GM19397 (cell line): ENCODE results near the gene FABP3.

ENCODE experiments used
- ATAC-seq: cut with Tn5 transposase; IDR thresholded peaks from one replicate; pipeline ENCODE4 v1.9.1; 2021; ENCODE audit warnings: mild to moderate bottlenecking, moderate library complexity; ENCODE audit not compliant: unreplicated experiment

FABP3 gene

DNA sequence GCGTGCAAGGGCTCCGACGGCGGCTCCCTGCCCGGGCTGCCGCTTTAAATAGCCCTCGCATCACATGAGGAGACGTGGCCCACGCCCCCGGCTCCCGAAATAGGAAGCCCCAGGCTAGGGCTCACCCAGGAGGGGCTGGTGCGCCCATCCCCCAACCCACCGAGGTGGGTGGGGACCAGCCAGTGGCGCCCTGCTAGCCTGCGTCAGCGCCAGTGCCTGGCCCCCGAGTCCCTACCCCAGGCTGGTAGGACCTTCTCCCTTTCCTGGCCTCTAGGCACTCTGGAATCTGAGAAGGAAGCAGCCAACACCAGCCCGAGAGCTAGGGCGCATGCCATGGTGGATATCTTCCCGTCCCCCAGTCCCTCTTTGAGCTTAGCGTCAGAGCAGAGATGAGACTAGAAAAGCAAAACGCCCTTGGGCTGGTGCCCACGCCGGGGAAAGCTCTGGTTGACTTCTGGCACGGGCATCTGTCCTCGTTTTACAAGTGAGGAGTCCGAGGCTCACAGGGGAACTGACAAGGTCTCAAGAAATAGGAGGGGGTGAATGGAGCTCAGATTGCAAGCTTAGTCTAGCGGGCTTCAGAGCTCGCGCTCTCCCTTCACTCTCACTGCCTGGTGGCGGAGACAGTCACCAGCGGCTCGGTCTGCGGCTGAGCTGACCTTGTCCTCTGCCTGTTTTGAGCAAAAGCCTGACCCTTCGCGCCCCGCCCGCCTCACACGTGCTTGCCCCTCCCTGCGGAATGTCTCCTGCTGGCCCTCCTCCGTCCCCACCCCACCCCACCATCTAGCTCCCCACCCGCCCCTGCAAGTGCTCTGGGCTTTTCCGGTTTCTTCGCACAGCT is at the start of gene FABP3:
Gene FABP3 (minus strand): TSS at position 21 of the 841 bp plus-strand sequence. CDS start 62 bp downstream, outside the sequence.
- no peak for ATAC-seq

DNA sequence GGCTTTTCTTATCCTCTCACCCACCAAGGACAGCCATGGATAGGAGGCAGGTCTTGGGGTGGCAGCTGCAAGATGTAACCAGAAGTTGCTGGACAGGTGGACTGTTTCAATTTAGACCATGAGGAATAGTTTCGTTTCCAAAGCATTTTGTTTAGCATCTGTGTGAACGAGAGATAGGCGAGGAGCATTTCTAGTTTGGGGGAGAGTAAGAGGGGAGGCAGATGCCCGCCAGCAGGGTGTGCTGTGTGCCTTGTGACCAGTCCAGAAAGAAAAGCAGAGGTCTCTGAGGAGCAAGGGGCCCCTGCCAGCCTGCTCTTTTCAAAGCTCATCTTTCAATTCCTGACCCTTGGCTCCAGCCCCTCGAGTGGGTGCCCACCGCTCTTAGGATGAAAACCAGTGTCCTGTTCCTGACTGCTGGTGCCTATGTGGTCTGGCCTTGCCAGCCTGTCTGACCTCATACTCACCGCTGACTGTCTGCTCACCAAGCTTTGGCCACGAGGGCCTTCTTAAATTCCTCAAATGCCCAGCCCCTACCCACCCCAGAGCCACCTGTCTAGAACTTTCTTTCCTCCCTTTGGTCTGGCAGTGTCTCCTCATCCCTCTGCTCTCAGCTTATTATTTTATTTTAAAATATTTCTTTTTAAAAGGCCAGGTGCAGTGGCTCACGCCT is 48.6 kb upstream of the FABP3 start:
- ATAC-seq, result no peak

DNA sequence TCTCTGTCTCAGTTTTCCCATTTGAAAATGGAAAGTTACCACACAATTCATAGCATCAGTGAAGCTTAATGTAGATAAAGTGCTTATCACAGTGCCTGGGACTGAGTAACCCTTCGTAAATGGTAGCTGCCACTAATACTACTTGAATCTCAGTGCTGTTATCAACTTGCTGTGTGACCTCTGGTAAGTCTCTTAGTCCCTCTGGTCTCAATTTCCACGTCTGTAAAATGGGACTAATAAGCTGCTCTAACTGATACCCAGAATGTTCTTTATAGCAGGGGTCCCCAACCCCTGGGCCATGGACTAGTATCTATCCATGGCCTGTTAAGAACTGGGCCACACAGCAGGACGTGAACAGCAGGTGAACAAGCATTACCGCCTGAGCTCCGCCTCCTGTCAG is 47.8 kb upstream of the FABP3 start:
- ATAC-seq, result no peak

DNA sequence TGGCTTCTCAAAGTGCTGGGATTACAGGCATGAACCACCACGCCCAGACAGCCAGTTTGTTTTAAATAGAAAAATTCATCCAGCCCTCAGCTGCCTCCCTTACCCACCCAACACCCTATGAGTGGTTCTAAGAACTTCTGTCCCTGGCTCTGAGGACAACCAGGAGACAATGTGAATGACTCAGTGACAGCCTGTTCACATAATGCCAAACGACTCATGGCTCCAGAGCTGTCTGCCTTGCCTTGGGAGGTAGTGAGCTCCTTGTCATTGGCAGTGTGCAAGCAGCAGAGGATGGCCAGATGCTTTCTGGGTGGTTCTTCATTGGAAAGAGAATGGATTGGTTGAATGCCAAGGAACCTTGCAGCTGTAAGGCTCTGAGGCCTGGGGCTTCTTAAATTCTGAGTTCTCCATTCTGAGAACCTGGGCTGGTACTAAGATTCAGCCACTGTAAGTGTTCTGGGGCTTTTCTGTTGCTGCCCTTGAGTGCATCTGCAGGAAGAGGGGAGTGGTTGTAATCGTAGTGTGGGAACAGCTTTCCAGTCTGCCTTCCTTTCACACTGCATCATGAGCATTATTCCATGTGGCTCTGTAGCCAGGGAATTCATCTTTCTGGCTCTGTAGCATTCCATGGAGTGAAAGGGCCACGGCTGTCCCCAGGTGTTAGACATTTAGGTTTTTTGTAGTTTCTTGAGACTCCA is 45.9 kb upstream of the FABP3 start:
- ATAC-seq, result no peak

DNA sequence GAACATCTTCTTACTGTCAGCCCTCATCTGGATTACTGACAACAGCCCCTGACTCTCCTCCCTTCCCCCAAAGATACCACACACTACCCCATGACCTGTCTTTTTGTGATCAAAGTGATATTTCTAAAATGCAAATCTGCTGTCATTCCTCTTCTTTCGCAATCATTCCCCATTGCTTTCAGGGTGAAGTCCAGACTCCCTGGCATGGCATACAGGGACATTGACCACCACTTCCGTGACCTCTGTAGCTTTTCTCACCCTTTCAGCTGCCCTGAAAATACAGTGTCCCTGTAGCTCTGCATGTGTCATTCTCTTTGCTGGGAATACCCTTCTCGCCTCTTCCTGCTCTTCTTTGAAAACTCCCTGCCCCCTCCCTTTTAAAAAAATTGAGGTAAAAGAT is 44.3 kb upstream of the FABP3 start:
- ATAC-seq, result no peak

DNA sequence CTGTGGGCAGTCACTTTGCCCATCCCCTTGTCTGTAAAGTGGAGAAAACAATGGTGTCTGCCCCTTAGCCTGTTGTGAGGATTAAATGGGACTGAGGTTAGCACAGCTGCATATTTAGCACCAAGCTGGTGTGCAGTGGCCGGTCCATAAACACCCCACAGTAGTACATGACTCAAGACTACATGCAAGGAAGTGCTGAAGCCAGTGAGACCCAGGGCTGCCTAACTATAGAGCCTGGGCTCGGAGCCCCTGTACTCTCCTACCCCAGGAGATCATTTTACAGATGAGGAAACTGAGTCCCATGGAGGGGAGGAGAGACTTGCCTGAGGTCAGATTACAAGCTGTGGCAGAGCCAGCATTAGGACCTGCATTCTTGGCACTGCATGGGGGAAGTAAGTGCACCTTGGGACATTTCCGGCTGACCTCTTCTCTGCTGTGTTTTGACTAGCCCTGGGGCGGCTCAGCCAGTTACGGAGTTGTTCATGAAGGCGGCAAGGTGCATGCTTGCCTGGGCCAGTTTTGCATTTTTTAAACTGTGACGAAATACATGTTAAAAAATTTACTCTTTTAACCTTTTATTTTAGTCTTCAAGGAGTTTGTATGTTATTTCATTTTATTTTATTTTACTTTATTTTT is 43.3 kb upstream of the FABP3 start:
- no peak for ATAC-seq

DNA sequence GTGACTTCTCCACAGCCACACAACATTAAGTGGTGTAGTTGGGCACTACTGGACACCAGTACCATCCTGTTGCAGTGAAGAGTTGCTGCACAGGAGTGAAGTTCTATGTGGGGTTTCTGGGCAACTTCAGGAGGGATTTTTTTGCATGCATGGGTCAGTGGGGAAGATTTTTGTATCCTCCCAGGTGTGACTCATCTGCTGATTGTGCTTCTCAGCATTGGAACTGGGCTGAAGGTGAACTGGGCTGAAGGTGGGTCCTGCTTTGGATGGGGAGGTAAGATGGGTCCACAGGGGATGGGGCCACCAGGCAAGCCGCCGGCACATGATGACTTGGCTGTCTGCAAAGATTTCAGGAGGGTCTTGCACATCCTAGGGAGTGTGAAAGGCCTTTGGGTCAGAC is 42.8 kb upstream of the FABP3 start:
- ATAC-seq, result no peak

DNA sequence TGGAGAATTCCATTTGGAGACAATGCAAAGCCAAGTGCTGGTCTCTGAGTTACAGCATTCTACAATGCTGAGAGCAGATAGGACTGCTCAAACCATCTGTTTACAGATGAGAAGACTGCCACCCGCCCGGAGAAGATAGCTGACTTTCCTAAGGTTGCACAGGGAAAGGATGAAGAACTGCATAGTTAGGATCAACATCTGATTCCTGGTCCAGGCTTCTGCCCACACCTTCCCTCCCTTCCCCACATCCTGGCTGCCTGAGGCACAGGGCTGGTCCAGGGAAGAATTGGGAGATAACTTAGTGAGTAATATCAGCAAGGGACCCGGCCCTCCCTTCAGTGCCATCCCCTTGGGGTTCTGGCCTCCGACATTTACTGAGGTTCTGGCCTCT is 42.1 kb upstream of the FABP3 start:
- ATAC-seq, result no peak

DNA sequence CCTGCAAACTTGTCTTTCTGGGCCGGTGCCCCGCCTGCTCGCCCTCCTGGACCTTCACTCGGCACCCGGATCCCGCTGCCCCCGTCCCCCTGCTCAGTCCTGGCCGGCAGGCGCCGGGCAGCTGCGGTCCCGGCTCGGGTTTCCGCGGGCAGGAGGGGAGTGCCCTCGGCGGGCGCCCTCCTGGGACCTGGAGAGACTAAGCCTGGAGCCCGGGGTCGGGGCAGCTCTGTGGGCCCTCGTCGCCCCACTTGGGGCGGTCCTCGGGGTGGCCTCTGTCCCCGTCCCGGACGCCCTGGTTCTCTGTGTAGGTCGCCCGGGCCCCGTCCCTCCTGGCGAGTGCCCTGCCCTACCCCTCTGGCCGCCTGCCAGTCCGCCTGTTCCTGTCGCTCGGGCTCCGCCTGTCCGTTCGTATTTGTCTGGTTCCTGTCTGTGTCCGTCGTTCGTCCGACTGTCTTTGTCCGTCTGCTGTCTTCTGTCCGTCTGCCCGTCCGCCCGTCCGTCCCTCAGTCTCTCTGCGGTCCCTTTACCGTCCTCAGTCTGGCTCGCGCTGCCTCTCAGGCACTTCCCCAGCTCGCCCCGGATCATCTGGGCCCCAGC is 40.6 kb upstream of the FABP3 start:
- peak; percentile 33 for ATAC-seq

DNA sequence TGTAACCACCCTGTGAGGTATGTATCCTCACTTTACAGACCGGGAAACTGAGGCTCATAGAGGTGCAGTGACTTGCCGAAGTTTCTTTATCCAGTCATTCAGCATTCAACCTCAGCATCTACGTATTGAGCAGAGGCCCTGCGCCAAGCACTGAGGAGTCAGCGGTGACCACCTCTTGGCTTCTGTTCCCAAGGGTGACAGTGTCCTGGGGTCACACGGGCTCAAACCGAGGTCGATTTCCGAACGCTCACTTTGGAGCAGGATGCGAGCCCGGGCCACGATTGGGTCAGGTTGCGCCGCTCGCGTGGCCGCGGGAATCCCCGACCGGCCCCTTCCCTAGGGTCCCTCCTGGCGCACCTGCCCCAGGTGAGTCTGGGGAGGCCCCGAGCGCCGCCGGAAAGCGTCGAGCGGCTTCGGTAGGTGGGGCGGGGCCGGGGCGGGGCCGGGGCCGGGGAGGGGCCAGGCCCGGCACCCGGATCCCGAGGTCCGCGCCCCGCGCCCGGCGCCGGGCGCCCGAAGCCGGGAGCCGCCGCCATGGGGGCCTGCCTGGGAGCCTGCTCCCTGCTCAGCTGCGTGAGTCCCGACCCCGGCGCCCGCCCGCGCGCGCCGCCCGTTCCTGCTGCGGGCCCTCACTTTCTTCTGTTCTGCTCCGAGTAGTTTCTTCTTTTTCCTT is 40.0 kb upstream of the FABP3 start, which contains the start of gene SERINC2:
Gene SERINC2 (plus strand): TSS at position 482 of the 673 bp plus-strand sequence. CDS start 53 bp downstream, at position 535.
- ATAC-seq, result peak; percentile 55

DNA sequence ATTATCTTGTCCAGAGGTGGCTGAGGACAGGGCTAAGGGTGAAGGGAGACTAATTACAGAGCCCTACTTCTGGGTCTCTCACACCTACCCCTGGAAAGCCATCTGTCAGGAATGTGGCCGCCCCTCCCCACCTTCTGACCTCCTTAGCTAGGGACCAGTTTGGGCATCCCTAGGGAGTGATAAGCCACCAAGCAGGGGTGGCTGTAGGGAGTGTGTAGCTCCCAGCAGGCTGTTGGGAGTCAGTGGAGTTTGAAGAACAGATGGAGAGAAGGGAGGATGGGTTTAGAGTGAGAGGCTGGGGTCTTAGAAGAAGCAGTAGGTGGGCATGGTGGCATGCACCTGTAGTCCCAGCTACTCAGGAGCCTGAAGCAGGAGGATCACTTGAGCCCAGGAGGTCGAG is 39.3 kb upstream of the FABP3 start:
- ATAC-seq, result no peak

DNA sequence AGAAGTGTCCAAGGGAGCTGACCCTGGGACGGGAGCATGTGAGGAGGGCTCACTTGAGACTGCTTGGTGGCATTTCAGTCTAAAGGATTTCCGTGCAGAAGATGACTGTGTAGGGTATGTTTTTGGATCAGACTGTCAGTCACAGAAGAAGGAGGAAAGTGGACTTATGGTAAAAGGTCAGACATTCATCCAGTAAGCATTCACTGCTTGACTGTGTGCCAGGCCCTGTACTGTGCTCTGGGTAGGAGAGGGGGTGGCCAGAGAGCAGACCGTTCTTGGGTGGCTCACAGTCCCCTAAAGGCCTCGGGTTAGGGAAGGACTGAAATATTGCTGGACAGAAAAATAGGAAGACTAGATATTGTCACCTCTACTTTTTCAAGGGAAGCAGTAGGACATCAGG is 38.0 kb upstream of the FABP3 start:
- no peak for ATAC-seq

DNA sequence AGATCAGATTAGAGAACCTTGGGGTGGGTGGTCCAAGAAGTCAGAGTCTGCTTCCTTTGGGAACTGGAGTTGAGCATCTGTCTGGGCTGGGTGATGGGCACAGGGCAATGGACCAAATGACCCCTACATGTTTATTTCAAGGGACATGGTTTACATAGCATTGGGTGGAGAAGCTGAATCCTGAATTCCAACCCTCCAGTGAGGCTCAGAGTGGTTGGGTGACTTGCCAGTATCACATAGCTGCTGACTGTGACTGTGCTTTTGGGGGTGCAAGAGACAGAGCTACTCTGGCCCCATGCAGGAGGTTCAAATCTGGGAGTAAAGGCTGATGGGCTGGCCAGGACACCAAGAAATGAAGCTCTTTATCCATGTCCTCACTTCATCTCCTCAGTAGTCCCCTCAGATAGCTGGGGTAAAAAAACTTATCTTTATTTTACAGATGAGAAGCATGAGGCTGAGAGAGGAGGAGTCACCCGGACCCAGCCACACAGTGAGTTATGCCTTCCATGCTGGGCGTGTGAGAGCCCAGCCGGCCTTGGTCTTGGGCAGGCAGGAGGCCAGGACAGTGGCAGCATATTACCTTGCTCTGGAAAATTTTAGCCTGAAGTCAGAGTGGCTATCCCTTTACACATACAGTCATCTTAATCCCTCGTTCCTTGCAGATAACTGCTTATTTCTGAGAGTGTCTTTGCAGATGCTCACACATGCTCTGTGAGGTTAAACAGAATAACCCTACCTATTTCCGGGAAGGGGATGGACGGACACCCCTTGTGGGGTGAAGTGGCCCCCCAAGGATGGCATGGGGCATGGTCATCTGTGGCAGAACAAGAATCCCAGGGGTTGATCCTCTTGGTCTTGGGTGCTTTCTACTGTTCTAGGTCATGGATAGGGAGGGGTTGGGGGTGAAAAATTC is 37.3 kb upstream of the FABP3 start:
- ATAC-seq, result no peak

DNA sequence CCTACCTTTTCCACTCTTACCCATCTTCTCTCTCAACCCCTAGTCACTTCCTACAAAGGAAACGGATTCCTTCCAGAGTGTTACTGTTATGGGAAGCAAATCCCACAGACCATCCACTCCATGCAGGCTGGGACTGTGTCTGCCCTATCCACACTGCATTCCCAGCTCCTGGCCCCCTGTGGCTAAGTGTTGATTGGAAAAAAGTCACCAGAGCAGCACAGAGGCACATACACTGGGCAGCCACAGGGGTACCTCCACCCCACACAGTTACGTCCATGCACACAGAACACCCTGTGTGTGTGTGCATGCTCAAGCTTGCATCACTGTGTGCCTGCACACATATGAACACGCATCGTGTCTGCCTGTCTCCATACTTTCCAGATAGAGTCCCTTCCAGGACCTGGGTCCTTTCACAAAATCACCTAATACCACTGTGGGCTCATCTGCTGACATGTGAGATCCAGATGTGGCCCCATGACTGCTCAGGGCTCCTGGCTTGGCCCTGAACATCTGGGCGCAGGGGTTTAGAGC is 36.0 kb upstream of the FABP3 start:
- no peak for ATAC-seq

DNA sequence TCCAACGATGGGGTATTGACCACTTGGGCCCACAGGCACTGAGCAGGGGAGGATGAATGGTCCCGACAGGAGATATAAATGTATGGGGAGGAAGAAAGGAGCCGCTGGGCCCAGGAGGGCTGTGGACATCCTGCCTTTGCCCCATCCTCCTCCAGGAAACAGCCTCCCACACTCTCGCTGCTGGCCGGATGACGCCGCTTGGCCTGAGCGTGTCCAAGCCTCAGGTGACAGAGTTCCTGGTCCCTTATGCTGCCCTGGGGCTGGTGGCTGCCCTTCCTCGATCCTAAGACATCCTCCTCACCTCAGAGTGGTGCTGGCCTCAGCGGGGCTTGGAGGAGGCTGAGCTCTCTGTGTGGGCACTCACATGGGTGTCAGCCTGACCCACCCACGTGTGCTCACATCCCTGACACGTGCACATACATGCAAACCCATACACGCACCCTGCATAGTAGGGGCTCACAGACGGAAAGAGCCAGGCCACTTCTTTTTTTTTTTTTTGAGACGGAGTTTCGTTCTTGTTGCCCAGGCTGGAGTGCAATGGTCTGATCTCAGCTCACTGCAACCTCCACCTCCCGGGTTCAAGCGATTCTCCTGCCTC is 34.3 kb upstream of the FABP3 start:
- no peak for ATAC-seq

DNA sequence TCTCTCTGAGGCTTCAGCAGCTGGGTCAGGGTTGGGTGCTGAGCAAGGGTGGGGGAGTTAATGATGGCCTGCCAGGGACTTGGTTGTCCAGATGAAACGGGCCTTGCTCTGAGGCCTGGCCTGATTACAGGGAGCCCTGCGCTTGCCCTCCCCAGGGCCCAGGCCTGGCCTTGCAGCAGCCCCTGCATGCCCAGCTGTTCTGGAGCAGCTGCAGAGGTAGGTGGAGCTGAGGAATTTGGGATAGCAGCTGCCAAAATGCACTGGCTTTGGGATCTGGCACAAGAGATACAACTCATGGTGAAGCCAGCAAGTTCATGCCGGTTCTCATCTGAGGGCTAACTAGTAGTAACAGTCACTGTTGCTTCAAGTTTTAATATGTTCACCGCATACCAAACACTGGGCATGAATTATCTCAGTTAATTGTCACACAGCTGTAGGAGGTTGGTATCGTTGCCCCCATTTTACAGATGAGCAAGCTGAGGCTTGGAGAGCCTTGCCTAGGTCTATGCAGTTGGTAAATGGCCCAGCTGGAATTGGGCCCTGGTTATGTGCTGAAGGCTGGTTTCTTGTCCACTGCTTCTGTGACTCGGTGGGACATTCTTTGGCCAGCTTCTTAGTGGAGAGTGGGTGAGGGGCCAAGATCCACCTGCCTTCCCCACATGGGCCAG is 32.8 kb upstream of the FABP3 start:
- no peak for ATAC-seq

DNA sequence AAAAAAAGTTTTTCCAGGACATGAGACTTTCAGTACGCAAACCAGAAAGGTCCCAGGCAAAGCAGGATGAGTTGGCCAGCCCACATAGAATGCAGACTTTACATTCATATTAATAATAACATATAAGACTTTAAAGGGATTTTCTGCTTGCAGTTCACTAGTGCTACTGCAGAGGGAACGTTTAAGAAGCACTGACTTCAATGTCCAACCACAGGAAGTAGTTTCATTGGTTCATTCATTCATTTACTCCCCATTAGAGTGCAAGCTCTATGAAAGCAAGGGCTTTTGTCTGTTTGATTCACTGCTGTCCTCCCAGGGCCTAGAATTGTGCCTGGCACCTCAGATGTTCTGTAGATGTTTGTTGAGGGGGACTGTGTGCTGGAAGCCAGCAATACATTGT is 28.4 kb upstream of the FABP3 start:
- ATAC-seq, result no peak

DNA sequence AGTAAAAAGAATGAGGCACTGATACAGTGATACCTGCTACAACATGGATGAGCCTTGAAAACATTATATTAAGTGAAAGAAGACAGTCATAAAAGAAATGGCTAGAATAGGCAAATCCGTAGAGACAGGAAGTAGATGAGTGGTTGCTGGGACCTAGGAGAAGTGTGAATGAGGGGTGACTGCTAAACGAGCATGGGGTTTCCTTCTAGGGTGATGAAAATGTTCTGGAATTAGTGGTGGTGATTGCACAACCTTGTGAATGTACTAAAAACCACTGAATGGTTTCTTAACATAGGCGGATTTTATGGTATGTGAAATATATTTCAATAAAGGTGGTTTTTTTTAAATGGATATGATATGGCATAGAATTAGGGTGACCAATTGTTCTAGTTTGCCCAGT is 27.5 kb upstream of the FABP3 start:
- no peak for ATAC-seq
